ENCODE data around the gene APP. TPM values are rescaled to one million over a fixed set of nuclear protein-coding genes. Genes with fewer than 3 reads are reported as not detected.

APP gene
- total and polyA plus RNA-seq, 12 donors: 106 to 434 (median 389) TPM

- intact Hi-C loops (cut with DNase I): no loop called here
Observed at GRCh38 chr21:25964015-25964414, 206.6 kb downstream of the APP start.

DNA sequence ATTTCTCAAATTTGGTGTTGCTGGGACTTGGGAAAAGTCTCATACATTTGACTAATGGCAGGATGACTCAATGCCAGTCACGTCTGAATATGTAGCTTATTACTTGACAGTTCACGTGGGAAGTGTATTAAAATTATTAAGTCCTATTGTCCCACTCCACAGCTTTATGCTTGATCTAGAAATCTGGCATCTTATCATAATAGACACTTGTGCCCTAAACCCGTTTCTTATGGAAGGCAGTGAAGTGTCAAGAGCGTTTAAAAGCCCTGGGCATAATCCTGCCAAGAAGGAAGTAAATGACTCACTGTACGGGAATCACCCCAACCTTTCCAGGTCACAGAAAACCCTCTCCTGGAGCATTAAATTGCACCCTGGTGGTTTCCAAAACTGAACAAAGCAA lies 207.4 kb downstream of the APP start:
- peak overlapping the region in 7 of 10 donors; percentile 1 to 86 (median 38) for H3K27ac ChIP-seq
- TF ChIP-seq, protein P1, sequence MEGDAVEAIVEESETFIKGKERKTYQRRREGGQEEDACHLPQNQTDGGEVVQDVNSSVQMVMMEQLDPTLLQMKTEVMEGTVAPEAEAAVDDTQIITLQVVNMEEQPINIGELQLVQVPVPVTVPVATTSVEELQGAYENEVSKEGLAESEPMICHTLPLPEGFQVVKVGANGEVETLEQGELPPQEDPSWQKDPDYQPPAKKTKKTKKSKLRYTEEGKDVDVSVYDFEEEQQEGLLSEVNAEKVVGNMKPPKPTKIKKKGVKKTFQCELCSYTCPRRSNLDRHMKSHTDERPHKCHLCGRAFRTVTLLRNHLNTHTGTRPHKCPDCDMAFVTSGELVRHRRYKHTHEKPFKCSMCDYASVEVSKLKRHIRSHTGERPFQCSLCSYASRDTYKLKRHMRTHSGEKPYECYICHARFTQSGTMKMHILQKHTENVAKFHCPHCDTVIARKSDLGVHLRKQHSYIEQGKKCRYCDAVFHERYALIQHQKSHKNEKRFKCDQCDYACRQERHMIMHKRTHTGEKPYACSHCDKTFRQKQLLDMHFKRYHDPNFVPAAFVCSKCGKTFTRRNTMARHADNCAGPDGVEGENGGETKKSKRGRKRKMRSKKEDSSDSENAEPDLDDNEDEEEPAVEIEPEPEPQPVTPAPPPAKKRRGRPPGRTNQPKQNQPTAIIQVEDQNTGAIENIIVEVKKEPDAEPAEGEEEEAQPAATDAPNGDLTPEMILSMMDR (IDR thresholded peaks at IDR 0.05): no peak
- H3K4me3 ChIP-seq: no peak overlapping the region
- peak in 3 of 8 donors; percentile 45 to 58 (median 56) for ATAC-seq
- peaks cover 0 to 30% (median 10%) of the 10 kb centered on the region in 9 donors for H3K36me3 ChIP-seq
- intact Hi-C loops (cut with DNase I): no loop called here
- no peak for DNase-seq
- WGBS, 2 donors: 69 to 76% methylated on average over 5 of the region's 5 CpGs
- peaks cover 0 to 47% (median 31%) of the 10 kb centered on the region in 9 donors for H3K4me1 ChIP-seq
- no peaks in the 10 kb centered on the region for H3K9me3 ChIP-seq
- no peaks in the 10 kb centered on the region for H3K27me3 ChIP-seq

More at GRCh38 chr21:25964015-25964414, 206.6 kb downstream of the APP start:
- no peaks in the 10 kb centered on the region for H3K9me3 ChIP-seq
- DNase-seq (peak in 1 of 2 donors; percentile 27), ATAC-seq (peak in 7 of 8 donors; percentile 61 to 92 (median 76))
- peak overlapping the region in 9 of 10 donors; percentile 1 to 86 (median 36) for H3K27ac ChIP-seq
- WGBS, 2 donors: 69 to 85% methylated on average over 5 of the region's 5 CpGs
- TF ChIP-seq, protein P1 (IDR thresholded peaks at IDR 0.05): no peak
- H3K27me3 ChIP-seq: no peaks in the 10 kb centered on the region
- H3K4me1 ChIP-seq: peaks cover 0 to 53% (median 31%) of the 10 kb centered on the region in 9 donors
- H3K4me3 ChIP-seq: no peak overlapping the region
- peaks cover 0 to 25% (median 4%) of the 10 kb centered on the region in 9 donors for H3K36me3 ChIP-seq

DNA sequence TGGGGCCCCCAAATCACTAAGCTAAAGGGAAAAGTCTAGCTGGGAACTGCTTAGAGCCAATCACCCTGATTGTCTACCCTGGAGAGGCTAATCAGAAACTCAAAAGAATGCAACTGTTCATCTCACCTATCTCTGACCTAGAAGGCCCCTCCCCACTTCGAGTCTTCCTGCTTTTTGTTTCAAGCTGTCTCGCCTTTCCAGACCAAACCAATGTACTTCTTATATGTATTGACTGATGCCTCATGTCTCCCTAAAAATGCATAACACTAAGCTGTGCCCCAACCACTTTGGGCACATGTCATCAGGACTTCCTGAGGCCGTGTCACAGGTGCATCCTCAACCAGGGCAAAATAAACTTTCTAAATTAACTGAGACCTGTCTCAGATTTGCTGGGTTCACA lies 209.5 kb downstream of the APP start:
- DNase-seq (no peak), ATAC-seq (no peak)
- H3K27me3 ChIP-seq: no peaks in the 10 kb centered on the region
- H3K9me3 ChIP-seq: no peaks in the 10 kb centered on the region
- H3K27ac ChIP-seq: peak overlapping the region in 1 of 10 donors; percentile 11
- TF ChIP-seq, protein P1 (IDR thresholded peaks at IDR 0.05): no peak
- no peak overlapping the region for H3K4me3 ChIP-seq
- intact Hi-C loops (cut with DNase I): no loop called here
- H3K36me3 ChIP-seq: peaks cover 0 to 46% (median 10%) of the 10 kb centered on the region in 9 donors
- 68 to 69% methylated on average over 3 of the region's 3 CpGs for WGBS, 2 donors
- peaks cover 0 to 30% (median 16%) of the 10 kb centered on the region in 9 donors for H3K4me1 ChIP-seq

- Histone ChIP-seq H3K27ac (peak overlapping the region in 4 of 10 donors; percentile 9 to 23 (median 16)), H3K4me1 (peaks cover 0 to 25% (median 16%) of the 10 kb centered on the region in 9 donors), H3K4me3 (no peak overlapping the region), H3K9me3 (no peaks in the 10 kb centered on the region), H3K36me3 (peaks cover 0 to 53% (median 10%) of the 10 kb centered on the region in 9 donors), H3K27me3 (no peaks in the 10 kb centered on the region)
- TF ChIP-seq, protein P1 (IDR thresholded peaks at IDR 0.05): no peak
- intact Hi-C loops (cut with DNase I): no loop called here
- no peak for DNase-seq
- 68 to 77% methylated on average over 4 of the region's 4 CpGs for WGBS, 2 donors
- peak in 3 of 8 donors; percentile 27 to 45 (median 39) for ATAC-seq
Observed at GRCh38 chr21:25960402-25960801, 210.2 kb downstream of the APP start.
